Mammary epithelial cell (primary cell): ENCODE results near the gene GFOD1.

Experiments
- EZH2 ChIP-seq: IDR thresholded peaks from 2 replicates; pipeline ENCODE4 v1.6.1; 2012; ENCODE audit warnings: low read length, inconsistent platforms, borderline replicate concordance
- TF ChIP-seq, protein P1 (sequence below), 2 donors: IDR thresholded peaks in 1 of 2; conservative IDR thresholded peaks in 1 of 2; 2 replicates each; pipeline ENCODE4 v1.5.1; 2011 to 2012; ENCODE audit warnings: inconsistent platforms in 2 of 2, low read length in 2 of 2, mild to moderate bottlenecking in 2 of 2, control low read depth in 1 of 2, low read depth in 1 of 2; ENCODE audit not compliant: insufficient read depth in 1 of 2; ENCODE audit errors: extremely low read depth in 1 of 2

DNA sequence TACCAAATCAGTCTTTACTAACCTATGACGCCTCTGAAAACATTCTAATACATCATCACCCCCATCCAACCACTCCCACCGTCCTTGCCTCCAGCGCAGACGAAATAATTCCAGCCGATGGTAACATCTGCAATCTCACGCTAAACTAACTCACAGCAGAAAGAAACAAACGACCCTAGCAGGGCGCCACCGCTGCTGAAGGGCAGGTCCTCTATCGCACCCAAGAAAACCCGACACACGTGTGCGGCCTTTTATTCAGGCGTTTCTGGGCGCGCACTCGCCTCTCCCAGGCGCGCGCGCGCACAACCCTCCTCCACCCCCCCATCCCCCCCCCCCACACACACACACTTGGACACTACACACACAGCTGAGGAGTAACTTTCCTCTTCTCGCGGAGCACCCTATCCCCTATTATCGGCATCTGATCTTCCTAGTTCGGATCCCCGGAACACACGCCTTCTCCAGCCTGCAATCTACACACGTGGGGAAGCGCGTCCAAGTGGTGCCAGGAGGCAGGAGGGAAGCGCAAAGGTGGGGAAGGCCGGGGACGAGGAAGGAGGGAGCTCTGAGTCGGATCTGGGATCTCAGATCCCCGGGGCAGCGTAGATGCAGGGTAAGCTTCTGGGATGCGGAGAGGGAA lies 1.4 kb downstream of the GFOD1 start:
- TF ChIP-seq, protein P1, sequence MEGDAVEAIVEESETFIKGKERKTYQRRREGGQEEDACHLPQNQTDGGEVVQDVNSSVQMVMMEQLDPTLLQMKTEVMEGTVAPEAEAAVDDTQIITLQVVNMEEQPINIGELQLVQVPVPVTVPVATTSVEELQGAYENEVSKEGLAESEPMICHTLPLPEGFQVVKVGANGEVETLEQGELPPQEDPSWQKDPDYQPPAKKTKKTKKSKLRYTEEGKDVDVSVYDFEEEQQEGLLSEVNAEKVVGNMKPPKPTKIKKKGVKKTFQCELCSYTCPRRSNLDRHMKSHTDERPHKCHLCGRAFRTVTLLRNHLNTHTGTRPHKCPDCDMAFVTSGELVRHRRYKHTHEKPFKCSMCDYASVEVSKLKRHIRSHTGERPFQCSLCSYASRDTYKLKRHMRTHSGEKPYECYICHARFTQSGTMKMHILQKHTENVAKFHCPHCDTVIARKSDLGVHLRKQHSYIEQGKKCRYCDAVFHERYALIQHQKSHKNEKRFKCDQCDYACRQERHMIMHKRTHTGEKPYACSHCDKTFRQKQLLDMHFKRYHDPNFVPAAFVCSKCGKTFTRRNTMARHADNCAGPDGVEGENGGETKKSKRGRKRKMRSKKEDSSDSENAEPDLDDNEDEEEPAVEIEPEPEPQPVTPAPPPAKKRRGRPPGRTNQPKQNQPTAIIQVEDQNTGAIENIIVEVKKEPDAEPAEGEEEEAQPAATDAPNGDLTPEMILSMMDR (conservative IDR thresholded peaks at IDR 0.05 in 1 of 2, IDR thresholded peaks at IDR 0.05 in 1 of 2; ENCODE audit: extremely low read depth in 1 of 2, insufficient read depth in 1 of 2, low read depth in 1 of 2, low read length in 2 of 2) = no peak
- TF ChIP-seq EZH2 = no peak
